Esophagus squamous epithelium (tissue), 5 donors: ENCODE measurements around the gene POU2F1. TPM values are rescaled to one million over a fixed set of nuclear protein-coding genes. Genes with fewer than 3 reads are reported as not detected.

Experiments
- DNase-seq: peaks from one replicate; lab custom pipeline; 2025; lab: John Stamatoyannopoulos, UW
- H3K27ac ChIP-seq, 4 donors: fragments of 200-600 bp; sonication (generic); one replicate each; pipeline ENCODE4 v1.5.1; 2016 to 2019; ENCODE audit warnings: mild to moderate bottlenecking in 1 of 4
- H3K27me3 ChIP-seq, 4 donors: fragments of 200-600 bp; sonication (generic); 1 replicate in 3 of 4; 2 replicates in 1 of 4; pipeline versions ENCODE4 v1.5.1 to v1.6.0; 2017 to 2021; ENCODE audit warnings: antibody characterized with exemption in 1 of 4
- H3K36me3 ChIP-seq, 3 donors: fragments of 200-600 bp; sonication (generic); one replicate each; pipeline ENCODE4 v1.5.1; 2016 to 2019
- H3K4me1 ChIP-seq, 3 donors: fragments of 200-600 bp; sonication (generic); one replicate each; pipeline ENCODE4 v1.5.1; 2017 to 2019
- H3K4me3 ChIP-seq, 4 donors: fragments of 200-600 bp; sonication (generic); 1 replicate in 3 of 4; 2 replicates in 1 of 4; pipeline ENCODE4 v1.5.1; 2016 to 2019; ENCODE audit warnings: mild to moderate bottlenecking in 2 of 4, moderate library complexity in 1 of 4
- H3K9me3 ChIP-seq, 3 donors: fragments of 200-600 bp; sonication (generic); one replicate each; pipeline ENCODE4 v1.5.1; 2016 to 2019
- POLR2A ChIP-seq, 4 donors: fragments of 450-650 bp; IDR thresholded peaks; one replicate each; pipeline ENCODE4 v1.6.1; 2017; ENCODE audit warnings: antibody characterized with exemption in 4 of 4, mild to moderate bottlenecking in 4 of 4, moderate library complexity in 3 of 4
- WGBS, 2 donors: methylation state at CpG; one replicate each; pipeline ENCODE4 v1.1.5; 2018; 5-methylcytosine and 5-hydroxymethylcytosine counted together
- intact Hi-C: fragments of 100-400 bp; cut with DNase I; formaldehyde crosslinking; loops from one replicate; pipeline ENCODE4 v1.15.0; 2022
- total RNA-seq, 4 donors: library from RNA; depleted of rRNA; stranded (reverse); fragments of >200 nt; gene quantifications; one replicate each; pipeline ENCODE4 v1.1.0, GENCODE V29; 2016
- TF ChIP-seq, protein P1 (sequence below), 6 experiments: fragments of 450-650 bp in 4 of 6; fragments of 200-600 bp in 2 of 6; sonication (generic) in 2 of 6; IDR thresholded peaks; one replicate each; pipeline ENCODE4 v1.5.1; 2016 to 2019; ENCODE audit warnings: antibody characterized with exemption in 6 of 6, mild to moderate bottlenecking in 4 of 6, moderate library complexity in 4 of 6
- donor health status: DM: yes; HTN: yes; CAD: no.

The POU2F1 gene
- total RNA-seq, 4 donors from 2014 or later, result 7.8 to 10.5 (median 9.2) TPM

DNA sequence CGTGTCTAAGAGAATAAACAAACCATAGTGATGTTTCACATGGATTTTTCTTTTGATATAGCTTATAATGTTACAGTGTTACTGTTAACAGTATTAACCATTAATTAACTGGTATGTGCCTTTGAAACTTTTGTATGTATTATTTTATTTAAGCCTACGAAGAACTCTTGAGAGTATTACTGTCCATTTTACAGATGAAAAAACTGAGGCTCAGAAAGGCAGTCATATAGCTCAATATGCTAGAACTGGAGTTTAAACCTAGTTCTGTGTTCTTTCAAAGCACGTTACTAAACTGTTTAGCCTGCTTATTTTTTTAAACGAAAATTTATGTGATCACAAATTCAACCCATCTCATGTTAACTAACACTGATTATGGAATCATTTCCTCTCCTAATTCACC, 83.5 kb downstream of the POU2F1 start:
- Histone ChIP-seq H3K9me3 (no peaks in the 10 kb centered on the region), H3K4me1 (peaks cover 0 to 13% (median 10%) of the 10 kb centered on the region in 3 donors), H3K27me3 (no peaks in the 10 kb centered on the region), H3K4me3 (no peak overlapping the region), H3K27ac (no peak overlapping the region), H3K36me3 (no peaks in the 10 kb centered on the region)
- 89 to 95% methylated on average over 4 of the region's 4 CpGs for WGBS, 2 donors
- intact Hi-C loops, result no loop called here
- no peak for DNase-seq
- TF ChIP-seq, protein P1, sequence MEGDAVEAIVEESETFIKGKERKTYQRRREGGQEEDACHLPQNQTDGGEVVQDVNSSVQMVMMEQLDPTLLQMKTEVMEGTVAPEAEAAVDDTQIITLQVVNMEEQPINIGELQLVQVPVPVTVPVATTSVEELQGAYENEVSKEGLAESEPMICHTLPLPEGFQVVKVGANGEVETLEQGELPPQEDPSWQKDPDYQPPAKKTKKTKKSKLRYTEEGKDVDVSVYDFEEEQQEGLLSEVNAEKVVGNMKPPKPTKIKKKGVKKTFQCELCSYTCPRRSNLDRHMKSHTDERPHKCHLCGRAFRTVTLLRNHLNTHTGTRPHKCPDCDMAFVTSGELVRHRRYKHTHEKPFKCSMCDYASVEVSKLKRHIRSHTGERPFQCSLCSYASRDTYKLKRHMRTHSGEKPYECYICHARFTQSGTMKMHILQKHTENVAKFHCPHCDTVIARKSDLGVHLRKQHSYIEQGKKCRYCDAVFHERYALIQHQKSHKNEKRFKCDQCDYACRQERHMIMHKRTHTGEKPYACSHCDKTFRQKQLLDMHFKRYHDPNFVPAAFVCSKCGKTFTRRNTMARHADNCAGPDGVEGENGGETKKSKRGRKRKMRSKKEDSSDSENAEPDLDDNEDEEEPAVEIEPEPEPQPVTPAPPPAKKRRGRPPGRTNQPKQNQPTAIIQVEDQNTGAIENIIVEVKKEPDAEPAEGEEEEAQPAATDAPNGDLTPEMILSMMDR (IDR thresholded peaks at IDR 0.05), result no peak
- TF ChIP-seq POLR2A (IDR thresholded peaks at IDR 0.05), result no peak

DNA sequence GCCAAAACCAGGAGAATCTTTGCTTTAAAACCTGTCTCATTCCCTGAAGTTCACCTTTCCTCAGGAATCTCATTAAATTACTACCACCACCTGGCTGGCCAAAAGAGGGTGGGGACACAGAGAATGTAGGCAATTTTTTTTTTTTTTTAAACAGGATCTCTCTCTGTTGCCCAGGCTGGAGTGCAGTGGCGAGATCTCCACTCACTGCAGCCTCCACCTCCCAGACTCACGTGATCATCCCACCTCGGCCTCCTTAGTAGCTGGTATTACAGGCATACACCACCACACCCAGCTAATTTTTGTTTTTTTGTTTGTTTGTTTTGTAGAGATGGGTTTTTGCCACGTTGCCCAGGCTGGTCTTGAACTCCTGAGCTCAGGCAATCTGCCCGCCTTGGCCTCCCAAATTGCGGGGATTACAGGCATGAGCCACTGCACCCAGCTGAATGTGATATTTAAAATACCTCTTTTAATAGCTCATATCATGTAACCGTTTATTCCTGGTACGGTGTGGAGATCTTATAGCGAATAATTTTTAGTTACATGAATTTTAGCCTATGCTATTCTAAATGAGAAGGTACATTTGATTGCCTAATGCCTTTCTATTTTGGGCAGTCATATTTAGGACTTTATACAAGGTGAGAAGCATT, 84.5 kb downstream of the POU2F1 start:
- 90% methylated on average over 9 of the region's 9 CpGs for WGBS, 2 donors
- intact Hi-C loops, result no loop called here
- DNase-seq, result no peak
- Histone ChIP-seq H3K4me3 (no peak overlapping the region), H3K27ac (no peak overlapping the region), H3K27me3 (no peaks in the 10 kb centered on the region), H3K4me1 (peaks cover 0 to 13% (median 10%) of the 10 kb centered on the region in 3 donors), H3K36me3 (no peaks in the 10 kb centered on the region), H3K9me3 (no peaks in the 10 kb centered on the region)
- TF ChIP-seq POLR2A (IDR thresholded peaks at IDR 0.05), result no peak
- TF ChIP-seq, protein P1 (IDR thresholded peaks at IDR 0.05), result no peak

DNA sequence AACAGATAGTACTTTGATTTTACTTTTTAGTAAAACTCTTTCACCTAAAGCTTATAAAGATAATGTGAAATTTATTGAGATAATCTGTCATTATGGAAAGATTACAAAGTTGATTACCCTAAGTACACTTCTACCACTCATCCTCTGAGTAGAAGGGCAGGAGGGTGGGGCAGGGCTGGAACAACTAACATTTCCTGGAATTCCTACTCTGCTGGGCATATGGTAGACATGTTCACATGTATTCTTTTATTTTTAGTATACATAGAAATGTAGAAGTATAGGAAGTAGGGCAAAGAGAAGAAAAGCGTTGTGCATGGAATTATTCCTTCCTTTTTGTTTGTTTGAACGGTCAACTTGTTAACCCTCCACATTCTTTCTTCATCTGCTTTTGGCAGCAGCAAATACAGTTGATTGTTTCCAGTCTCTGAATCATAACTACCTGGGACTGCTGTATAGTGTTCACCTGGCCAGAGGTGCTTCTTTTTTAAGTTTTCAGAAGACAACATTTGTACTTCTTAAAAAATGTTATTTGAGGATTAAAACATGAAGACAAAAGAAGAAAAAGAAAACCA, 85.1 kb downstream of the POU2F1 start:
- Histone ChIP-seq H3K36me3 (no peaks in the 10 kb centered on the region), H3K27me3 (no peaks in the 10 kb centered on the region), H3K27ac (no peak overlapping the region), H3K4me1 (peaks cover 0 to 13% (median 10%) of the 10 kb centered on the region in 3 donors), H3K9me3 (no peaks in the 10 kb centered on the region), H3K4me3 (no peak overlapping the region)
- 23 to 27% methylated on average over 2 of the region's 2 CpGs for WGBS, 2 donors
- intact Hi-C loops, result no loop called here
- no peak for TF ChIP-seq POLR2A (IDR thresholded peaks at IDR 0.05)
- TF ChIP-seq, protein P1 (IDR thresholded peaks at IDR 0.05), result no peak
- DNase-seq, result no peak

DNA sequence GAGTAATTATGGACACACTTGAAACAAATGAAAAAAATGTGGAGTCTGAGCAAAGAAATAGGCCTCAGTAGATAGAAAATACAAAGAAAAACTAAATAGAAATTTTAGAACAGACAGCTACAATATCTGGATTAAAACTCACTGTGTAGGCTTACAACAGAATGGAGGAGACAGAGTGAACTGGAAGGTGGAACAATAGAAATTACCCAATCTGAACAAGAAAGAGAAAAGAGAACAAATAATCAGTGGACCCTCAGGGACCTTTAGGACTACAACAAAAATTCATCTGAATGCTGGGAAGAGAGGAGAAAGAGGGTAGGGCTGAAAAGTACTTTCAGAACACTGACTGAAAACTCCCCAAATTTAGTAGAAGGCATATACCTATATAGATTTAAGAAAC, 90.0 kb downstream of the POU2F1 start:
- Histone ChIP-seq H3K9me3 (no peaks in the 10 kb centered on the region), H3K4me1 (peaks cover 0 to 7% (median 4%) of the 10 kb centered on the region in 3 donors), H3K36me3 (no peaks in the 10 kb centered on the region), H3K4me3 (no peak overlapping the region), H3K27me3 (no peaks in the 10 kb centered on the region), H3K27ac (no peak overlapping the region)
- intact Hi-C loops, result no loop called here
- TF ChIP-seq POLR2A (IDR thresholded peaks at IDR 0.05), result no peak
- no peak for DNase-seq

DNA sequence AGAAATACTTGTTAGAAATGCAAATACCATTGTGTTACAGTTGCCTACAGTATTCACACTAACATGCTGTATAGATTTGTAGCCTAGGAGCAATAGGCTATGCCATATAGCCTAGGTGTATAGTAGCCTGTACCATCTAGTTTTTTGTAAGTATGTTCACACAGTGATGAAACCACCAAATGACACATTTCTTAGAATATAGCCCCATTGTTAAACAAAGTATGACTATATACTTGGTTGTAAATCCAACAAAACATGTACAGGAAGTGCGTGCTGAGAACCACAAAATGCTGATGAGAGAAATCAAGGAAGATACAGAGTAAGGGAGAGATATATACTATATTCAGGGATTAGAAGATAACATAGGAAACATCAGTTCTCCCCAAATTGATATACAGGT, 92.2 kb downstream of the POU2F1 start:
- intact Hi-C loops, result no loop called here
- Histone ChIP-seq H3K4me3 (no peak overlapping the region), H3K27me3 (no peaks in the 10 kb centered on the region), H3K36me3 (peaks cover 0 to 12% (median 0%) of the 10 kb centered on the region in 3 donors), H3K4me1 (no peaks in the 10 kb centered on the region), H3K9me3 (peaks cover 0 to 10% (median 9%) of the 10 kb centered on the region in 3 donors), H3K27ac (no peak overlapping the region)
- TF ChIP-seq, protein P1 (IDR thresholded peaks at IDR 0.05), result no peak
- no peak for TF ChIP-seq POLR2A (IDR thresholded peaks at IDR 0.05)
- WGBS, 2 donors, result 71 to 83% methylated on average over 1 of the region's 1 CpG
- DNase-seq, result no peak
